Measurements from ENCODE around the gene SULT1C3. TPM values are rescaled to one million over a fixed set of nuclear protein-coding genes. Genes with fewer than 3 reads are reported as not detected.
"Not testable (repeated sequence)": the region's sequence is repeated elsewhere in the genome, so short reads cannot be mapped to it uniquely, and the experiment has no call there.

Gene SULT1C3
- total RNA-seq, 2 donors from 2014 or later, result not detected

- no peak for DNase-seq (ENCODE audit: low spot score)
- intact Hi-C loops (cut with DNase I), result no loop called here
Observed at GRCh38 chr2:108240966-108241365, 1.2 kb downstream of the SULT1C3 start.

GRCh38 chr2:108243566-108243965 is 3.8 kb downstream of the SULT1C3 start:
- intact Hi-C loops (cut with DNase I), result loop anchor here in 1 of 2 donors (1.0 kb wide), 1 partner anchor 26 kb away; no protein-coding TSS in a partner anchor
- no peak for DNase-seq (ENCODE audit: low spot score)

GRCh38 chr2:108244667-108245414 is 5.1 kb downstream of the SULT1C3 start:
- intact Hi-C loops (cut with DNase I), result no loop called here
- DNase-seq (ENCODE audit: low spot score), result no peak

- no peak for DNase-seq (ENCODE audit: low spot score)
- intact Hi-C loops (cut with DNase I), result no loop called here
Observed at GRCh38 chr2:108253106-108253505, 13.3 kb downstream of the SULT1C3 start.

GRCh38 chr2:108257757-108258331 is 18.1 kb downstream of the SULT1C3 start:
- intact Hi-C loops (cut with DNase I), result no loop called here
- DNase-seq (ENCODE audit: low spot score), result no peak

- intact Hi-C loops (cut with DNase I), result no loop called here
Observed at GRCh38 chr2:108260773-108261172, 21.0 kb downstream of the SULT1C3 start.

GRCh38 chr2:108262036-108262435 is 22.3 kb downstream of the SULT1C3 start:
- intact Hi-C loops (cut with DNase I), result no loop called here
- no peak for DNase-seq (ENCODE audit: low spot score)

More at GRCh38 chr2:108260773-108261172, 21.0 kb downstream of the SULT1C3 start:
- DNase-seq (ENCODE audit: low spot score), result no peak

- no peak for DNase-seq (ENCODE audit: low spot score)
Observed at GRCh38 chr2:108263401-108263800, 23.6 kb downstream of the SULT1C3 start.

GRCh38 chr2:108266218-108266617 is 26.4 kb downstream of the SULT1C3 start:
- no peak for DNase-seq (ENCODE audit: low spot score)
- intact Hi-C loops (cut with DNase I), result no loop called here

More at GRCh38 chr2:108263401-108263800, 23.6 kb downstream of the SULT1C3 start:
- intact Hi-C loops (cut with DNase I), result no loop called here

- intact Hi-C loops (cut with DNase I), result no loop called here
- no peak for DNase-seq (ENCODE audit: low spot score)
Observed at GRCh38 chr2:108267101-108267500, 27.3 kb downstream of the SULT1C3 start.

- DNase-seq (ENCODE audit: low spot score), result no peak
- intact Hi-C loops (cut with DNase I), result no loop called here
Observed at GRCh38 chr2:108268001-108268400, 28.2 kb downstream of the SULT1C3 start.

GRCh38 chr2:108270346-108270745 is 30.6 kb downstream of the SULT1C3 start:
- no peak for DNase-seq (ENCODE audit: low spot score)
- intact Hi-C loops (cut with DNase I), result no loop called here

GRCh38 chr2:108270768-108271506 is 31.2 kb downstream of the SULT1C3 start:
- no peak for DNase-seq (ENCODE audit: low spot score)
- intact Hi-C loops (cut with DNase I), result no loop called here

- intact Hi-C loops (cut with DNase I), result no loop called here
- DNase-seq (ENCODE audit: low spot score), result no peak
Observed at GRCh38 chr2:108271691-108272253, 32.0 kb downstream of the SULT1C3 start.

GRCh38 chr2:108278631-108279030 is 38.9 kb downstream of the SULT1C3 start:
- intact Hi-C loops (cut with DNase I), result no loop called here
- no peak for DNase-seq (ENCODE audit: low spot score)

- intact Hi-C loops (cut with DNase I), result no loop called here
- DNase-seq (ENCODE audit: low spot score), result no peak
Observed at GRCh38 chr2:108279468-108279867, 39.7 kb downstream of the SULT1C3 start.

- intact Hi-C loops (cut with DNase I), result no loop called here
- no peak for DNase-seq (ENCODE audit: low spot score)
Observed at GRCh38 chr2:108280466-108280865, 40.7 kb downstream of the SULT1C3 start.

GRCh38 chr2:108284566-108284965 is 44.8 kb downstream of the SULT1C3 start:
- intact Hi-C loops (cut with DNase I), result not testable (repeated sequence)

GRCh38 chr2:108285616-108286015 is 45.8 kb downstream of the SULT1C3 start:
- DNase-seq (ENCODE audit: low spot score), result no peak
- intact Hi-C loops (cut with DNase I), result no loop called here

More at GRCh38 chr2:108284566-108284965, 44.8 kb downstream of the SULT1C3 start:
- not testable (repeated sequence) for DNase-seq (ENCODE audit: low spot score)

- intact Hi-C loops (cut with DNase I), result no loop called here
- no peak for DNase-seq (ENCODE audit: low spot score)
Observed at GRCh38 chr2:108287169-108287568, 47.4 kb downstream of the SULT1C3 start.

Measured in posterior vena cava (tissue), 2 donors.